Measurements from ENCODE around the gene NARF.

NARF gene

GRCh38 chr17:82502207-82502606 lies 43.7 kb downstream of the NARF start:
- no peak overlapping the region for H3K4me2 ChIP-seq (ENCODE audit: low read depth, low read length, poor library complexity, severe bottlenecking)
- no peak overlapping the region for H3K9ac ChIP-seq (ENCODE audit: low read length)
- H3K9me3 ChIP-seq (ENCODE audit: insufficient read depth, low read length): no peaks in the 10 kb centered on the region

GRCh38 chr17:82503094-82503727 lies 44.7 kb downstream of the NARF start:
- no peak overlapping the region for H3K27ac ChIP-seq (ENCODE audit: low read depth, low read length)
- TF ChIP-seq EZH2phosphoT487 (conservative IDR thresholded peaks at IDR 0.05; ENCODE audit: low read length): no peak
- TF ChIP-seq, protein P1, sequence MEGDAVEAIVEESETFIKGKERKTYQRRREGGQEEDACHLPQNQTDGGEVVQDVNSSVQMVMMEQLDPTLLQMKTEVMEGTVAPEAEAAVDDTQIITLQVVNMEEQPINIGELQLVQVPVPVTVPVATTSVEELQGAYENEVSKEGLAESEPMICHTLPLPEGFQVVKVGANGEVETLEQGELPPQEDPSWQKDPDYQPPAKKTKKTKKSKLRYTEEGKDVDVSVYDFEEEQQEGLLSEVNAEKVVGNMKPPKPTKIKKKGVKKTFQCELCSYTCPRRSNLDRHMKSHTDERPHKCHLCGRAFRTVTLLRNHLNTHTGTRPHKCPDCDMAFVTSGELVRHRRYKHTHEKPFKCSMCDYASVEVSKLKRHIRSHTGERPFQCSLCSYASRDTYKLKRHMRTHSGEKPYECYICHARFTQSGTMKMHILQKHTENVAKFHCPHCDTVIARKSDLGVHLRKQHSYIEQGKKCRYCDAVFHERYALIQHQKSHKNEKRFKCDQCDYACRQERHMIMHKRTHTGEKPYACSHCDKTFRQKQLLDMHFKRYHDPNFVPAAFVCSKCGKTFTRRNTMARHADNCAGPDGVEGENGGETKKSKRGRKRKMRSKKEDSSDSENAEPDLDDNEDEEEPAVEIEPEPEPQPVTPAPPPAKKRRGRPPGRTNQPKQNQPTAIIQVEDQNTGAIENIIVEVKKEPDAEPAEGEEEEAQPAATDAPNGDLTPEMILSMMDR (IDR thresholded peaks at IDR 0.05; ENCODE audit: insufficient read depth, low read length, poor library complexity, severe bottlenecking): no peak
- H2AFZ ChIP-seq (ENCODE audit: low read depth, low read length, severe bottlenecking): no peak overlapping the region
- H3K4me2 ChIP-seq (ENCODE audit: low read depth, low read length, poor library complexity, severe bottlenecking): no peak overlapping the region
- no peaks in the 10 kb centered on the region for H3K9me2 ChIP-seq (replicated peaks; ENCODE audit: insufficient read depth, low read length)
- no peaks in the 10 kb centered on the region for H3K79me2 ChIP-seq (ENCODE audit: insufficient read depth, low read length)
- H4K20me1 ChIP-seq (ENCODE audit: low read depth, low read length): no peaks in the 10 kb centered on the region
- no peak overlapping the region for H3K4me3 ChIP-seq (ENCODE audit: insufficient read depth, low read length, poor library complexity, severe bottlenecking)
- no peaks in the 10 kb centered on the region for H3K36me3 ChIP-seq (ENCODE audit: low read length)
- H3K27me3 ChIP-seq (ENCODE audit: low read length): no peaks in the 10 kb centered on the region
- 0 out of 2 replicates have a peak, but pooled peaks cover 5% of the 10 kb centered on the region for H3F3A ChIP-seq (ENCODE audit: insufficient read depth)
- no peak overlapping the region for H3K9ac ChIP-seq (ENCODE audit: low read length)
- H3K9me3 ChIP-seq (ENCODE audit: insufficient read depth, low read length): no peaks in the 10 kb centered on the region

More at GRCh38 chr17:82502207-82502606, 43.7 kb downstream of the NARF start:
- no peak for TF ChIP-seq EZH2phosphoT487 (conservative IDR thresholded peaks at IDR 0.05; ENCODE audit: low read length)
- TF ChIP-seq, protein P1 (IDR thresholded peaks at IDR 0.05; ENCODE audit: insufficient read depth, low read length, poor library complexity, severe bottlenecking): no peak
- no peaks in the 10 kb centered on the region for H3K36me3 ChIP-seq (ENCODE audit: low read length)
- no peaks in the 10 kb centered on the region for H3K9me2 ChIP-seq (replicated peaks; ENCODE audit: insufficient read depth, low read length)
- H4K20me1 ChIP-seq (ENCODE audit: low read depth, low read length): no peaks in the 10 kb centered on the region
- H3K4me3 ChIP-seq (ENCODE audit: insufficient read depth, low read length, poor library complexity, severe bottlenecking): no peak overlapping the region
- H3K79me2 ChIP-seq (ENCODE audit: insufficient read depth, low read length): no peaks in the 10 kb centered on the region
- no peaks in the 10 kb centered on the region for H3K27me3 ChIP-seq (ENCODE audit: low read length)
- H3F3A ChIP-seq (ENCODE audit: insufficient read depth): 0 out of 2 replicates have a peak, but pooled peaks cover 5% of the 10 kb centered on the region
- no peak overlapping the region for H2AFZ ChIP-seq (ENCODE audit: low read depth, low read length, severe bottlenecking)
- H3K27ac ChIP-seq (ENCODE audit: low read depth, low read length): no peak overlapping the region

DNA sequence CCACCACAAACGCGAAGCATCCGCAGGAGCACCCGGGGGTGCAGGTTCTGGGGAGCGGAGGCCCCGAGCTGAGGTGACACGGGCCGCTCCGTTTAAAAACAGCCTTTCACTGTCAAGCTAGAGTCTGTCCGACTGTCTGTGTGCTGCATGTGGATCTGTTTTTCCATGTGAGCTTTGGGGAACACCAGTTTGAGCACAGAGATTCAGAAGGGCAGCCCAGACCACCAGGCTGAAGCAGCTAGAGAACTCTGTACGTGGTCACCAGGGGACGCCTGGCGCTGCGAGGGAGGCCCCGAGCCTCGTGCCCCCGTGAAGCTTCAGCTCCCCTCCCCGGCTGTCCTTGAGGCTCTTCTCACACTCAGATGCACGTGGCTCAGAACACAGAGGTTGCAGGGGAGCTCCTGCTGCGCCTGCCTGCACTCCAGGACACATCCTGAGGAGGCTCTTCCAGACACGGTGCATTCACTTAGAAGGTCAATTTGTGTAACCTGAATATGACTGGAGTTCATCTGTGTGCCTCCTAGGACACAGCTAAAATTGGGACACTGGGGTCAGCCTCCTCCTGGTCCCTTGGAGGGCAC lies 45.3 kb downstream of the NARF start:
- no peak for TF ChIP-seq EZH2phosphoT487 (conservative IDR thresholded peaks at IDR 0.05; ENCODE audit: low read length)
- TF ChIP-seq, protein P1 (IDR thresholded peaks at IDR 0.05; ENCODE audit: insufficient read depth, low read length, poor library complexity, severe bottlenecking): no peak
- Histone ChIP-seq H3K9me3 (ENCODE audit: insufficient read depth, low read length) (no peaks in the 10 kb centered on the region), H3K9me2 (replicated peaks; ENCODE audit: insufficient read depth, low read length) (no peaks in the 10 kb centered on the region), H3K4me2 (ENCODE audit: low read depth, low read length, poor library complexity, severe bottlenecking) (no peak overlapping the region), H3K36me3 (ENCODE audit: low read length) (no peaks in the 10 kb centered on the region), H3K79me2 (ENCODE audit: insufficient read depth, low read length) (no peaks in the 10 kb centered on the region), H3K27me3 (ENCODE audit: low read length) (no peaks in the 10 kb centered on the region), H3F3A (ENCODE audit: insufficient read depth) (0 out of 2 replicates have a peak, but pooled peaks cover 5% of the 10 kb centered on the region), H3K9ac (ENCODE audit: low read length) (no peak overlapping the region), H4K20me1 (ENCODE audit: low read depth, low read length) (no peaks in the 10 kb centered on the region), H3K4me3 (ENCODE audit: insufficient read depth, low read length, poor library complexity, severe bottlenecking) (no peak overlapping the region), H3K27ac (ENCODE audit: low read depth, low read length) (no peak overlapping the region), H2AFZ (ENCODE audit: low read depth, low read length, severe bottlenecking) (no peak overlapping the region)

All from SU-DHL-6 (cell line).